ENCODE data around the gene HMGCR.

HMGCR gene

GRCh38 chr5:75319638-75320037, 17.4 kb upstream of the HMGCR start:
- no peak for TF ChIP-seq CTCF (IDR thresholded peaks at IDR 0.05; ENCODE audit: low read depth, low read length)
- H3K36me3 ChIP-seq, result no peaks in the 10 kb centered on the region

GRCh38 chr5:75320371-75320770, 16.6 kb upstream of the HMGCR start:
- Histone ChIP-seq H3K27me3 (no peaks in the 10 kb centered on the region), H3K4me1 (no peaks in the 10 kb centered on the region), H3K4me3 (ENCODE audit: low read depth, low read length) (no peak overlapping the region), H3K9me3 (no peaks in the 10 kb centered on the region), H3K36me3 (no peaks in the 10 kb centered on the region)
- no peak for TF ChIP-seq CTCF (IDR thresholded peaks at IDR 0.05; ENCODE audit: low read depth, low read length)
- DNase-seq, result no peak

More at GRCh38 chr5:75319638-75320037, 17.4 kb upstream of the HMGCR start:
- Histone ChIP-seq H3K4me1 (no peaks in the 10 kb centered on the region), H3K9me3 (no peaks in the 10 kb centered on the region), H3K4me3 (ENCODE audit: low read depth, low read length) (no peak overlapping the region), H3K27me3 (no peaks in the 10 kb centered on the region)
- DNase-seq, result no peak

- DNase-seq, result no peak
- H3K27me3 ChIP-seq, result no peaks in the 10 kb centered on the region
- no peak for TF ChIP-seq CTCF (IDR thresholded peaks at IDR 0.05; ENCODE audit: low read depth, low read length)
- no peaks in the 10 kb centered on the region for H3K9me3 ChIP-seq
- no peaks in the 10 kb centered on the region for H3K36me3 ChIP-seq
- no peaks in the 10 kb centered on the region for H3K4me1 ChIP-seq
- H3K4me3 ChIP-seq (ENCODE audit: low read depth, low read length), result no peak overlapping the region
Measured at GRCh38 chr5:75322066-75322465, 15.0 kb upstream of the HMGCR start.

- no peaks in the 10 kb centered on the region for H3K4me1 ChIP-seq
- no peak for DNase-seq
- no peak overlapping the region for H3K4me3 ChIP-seq (ENCODE audit: low read depth, low read length)
Measured at GRCh38 chr5:75324791-75325190, 12.2 kb upstream of the HMGCR start.

GRCh38 chr5:75325242-75325641, 11.8 kb upstream of the HMGCR start:
- TF ChIP-seq CTCF (IDR thresholded peaks at IDR 0.05; ENCODE audit: low read depth, low read length), result 0 out of 2 replicates have a peak, but pooled peaks have one; percentile 7
- Histone ChIP-seq H3K27me3 (no peaks in the 10 kb centered on the region), H3K4me1 (no peaks in the 10 kb centered on the region), H3K36me3 (no peaks in the 10 kb centered on the region), H3K4me3 (ENCODE audit: low read depth, low read length) (no peak overlapping the region), H3K9me3 (no peaks in the 10 kb centered on the region)
- DNase-seq, result no peak

More at GRCh38 chr5:75324791-75325190, 12.2 kb upstream of the HMGCR start:
- H3K9me3 ChIP-seq, result no peaks in the 10 kb centered on the region
- TF ChIP-seq CTCF (IDR thresholded peaks at IDR 0.05; ENCODE audit: low read depth, low read length), result no peak
- H3K27me3 ChIP-seq, result no peaks in the 10 kb centered on the region
- H3K36me3 ChIP-seq, result no peaks in the 10 kb centered on the region

- no peaks in the 10 kb centered on the region for H3K27me3 ChIP-seq
- DNase-seq, result no peak
- H3K36me3 ChIP-seq, result no peaks in the 10 kb centered on the region
- no peaks in the 10 kb centered on the region for H3K9me3 ChIP-seq
- H3K4me3 ChIP-seq (ENCODE audit: low read depth, low read length), result no peak overlapping the region
- H3K4me1 ChIP-seq, result no peaks in the 10 kb centered on the region
- no peak for TF ChIP-seq CTCF (IDR thresholded peaks at IDR 0.05; ENCODE audit: low read depth, low read length)
Measured at GRCh38 chr5:75330404-75330803, 6.6 kb upstream of the HMGCR start.
